GM12872 (cell line): Measurements from ENCODE around the gene TULP3.

Source experiments
- TF ChIP-seq, protein P1 (sequence below): IDR thresholded peaks from 3 replicates; pipeline ENCODE4 v1.5.1; 2011; ENCODE audit warnings: low read depth, mild to moderate bottlenecking, low read length, moderate library complexity; ENCODE audit not compliant: insufficient read depth

The TULP3 gene

DNA sequence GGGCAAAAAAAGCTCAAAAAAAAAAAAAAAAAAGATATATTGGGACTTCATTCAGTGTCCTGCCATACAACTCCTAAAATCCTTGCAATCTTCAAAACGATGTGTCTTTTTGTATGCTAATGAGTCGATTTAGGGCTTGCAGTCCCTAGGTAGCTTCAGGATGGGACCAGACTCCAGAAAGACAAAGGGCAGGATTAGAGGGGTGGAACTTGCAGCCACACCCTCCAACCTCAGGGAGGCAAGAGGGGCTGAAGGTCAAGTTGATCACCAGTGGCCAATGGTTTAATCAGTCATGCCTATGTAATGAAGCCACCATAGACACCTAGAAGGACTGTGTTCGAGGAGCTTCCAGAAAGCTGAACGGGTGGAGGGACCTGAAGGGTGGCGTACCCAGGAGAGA lies 97.8 kb downstream of the TULP3 start:
- TF ChIP-seq, protein P1, sequence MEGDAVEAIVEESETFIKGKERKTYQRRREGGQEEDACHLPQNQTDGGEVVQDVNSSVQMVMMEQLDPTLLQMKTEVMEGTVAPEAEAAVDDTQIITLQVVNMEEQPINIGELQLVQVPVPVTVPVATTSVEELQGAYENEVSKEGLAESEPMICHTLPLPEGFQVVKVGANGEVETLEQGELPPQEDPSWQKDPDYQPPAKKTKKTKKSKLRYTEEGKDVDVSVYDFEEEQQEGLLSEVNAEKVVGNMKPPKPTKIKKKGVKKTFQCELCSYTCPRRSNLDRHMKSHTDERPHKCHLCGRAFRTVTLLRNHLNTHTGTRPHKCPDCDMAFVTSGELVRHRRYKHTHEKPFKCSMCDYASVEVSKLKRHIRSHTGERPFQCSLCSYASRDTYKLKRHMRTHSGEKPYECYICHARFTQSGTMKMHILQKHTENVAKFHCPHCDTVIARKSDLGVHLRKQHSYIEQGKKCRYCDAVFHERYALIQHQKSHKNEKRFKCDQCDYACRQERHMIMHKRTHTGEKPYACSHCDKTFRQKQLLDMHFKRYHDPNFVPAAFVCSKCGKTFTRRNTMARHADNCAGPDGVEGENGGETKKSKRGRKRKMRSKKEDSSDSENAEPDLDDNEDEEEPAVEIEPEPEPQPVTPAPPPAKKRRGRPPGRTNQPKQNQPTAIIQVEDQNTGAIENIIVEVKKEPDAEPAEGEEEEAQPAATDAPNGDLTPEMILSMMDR, result no peak
